Measurements from ENCODE around the gene TM4SF4. TPM values are rescaled to one million over a fixed set of nuclear protein-coding genes. Genes with fewer than 3 reads are reported as not detected.

Gene TM4SF4
- total RNA-seq, 2 experiments from 2014 or later = not detected

DNA sequence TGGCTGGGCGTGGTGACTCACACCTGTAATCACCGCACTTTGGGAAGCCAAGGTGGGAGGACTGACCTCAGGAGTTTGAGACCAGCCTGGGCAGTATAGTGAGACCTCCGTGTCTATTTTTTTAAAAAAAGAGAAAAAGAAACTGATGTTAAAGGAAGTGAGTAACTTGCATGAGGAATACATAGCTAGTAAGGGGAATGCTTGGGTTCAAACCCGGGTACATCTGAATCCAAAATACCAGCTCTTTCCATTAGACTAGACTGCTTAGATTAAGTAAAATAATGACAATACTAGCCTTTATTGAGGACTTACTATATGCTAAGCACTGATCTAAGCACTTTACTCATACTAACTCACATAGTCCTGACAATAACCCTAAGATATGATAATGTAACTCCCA is 22.4 kb downstream of the TM4SF4 start:
- ChIA-PET POLR2A (no interaction called here), CTCF (interaction anchor here (1.5 to 1.9 kb wide), 2 partner anchors 9 to 312 kb away, joined by 4 to 5 read pairs; no protein-coding TSS in a partner anchor)
- no peak overlapping the region for H3K27ac Mint-ChIP-seq
- no peaks in the 10 kb centered on the region for H3K9me3 Mint-ChIP-seq
- no peak for DNase-seq
- no peak overlapping the region for H3K4me3 Mint-ChIP-seq
- H3K27me3 Mint-ChIP-seq = peaks cover 22% of the 10 kb centered on the region
- no peaks in the 10 kb centered on the region for H3K4me1 Mint-ChIP-seq
- H3K36me3 Mint-ChIP-seq (ENCODE audit: low read depth) = no peaks in the 10 kb centered on the region

DNA sequence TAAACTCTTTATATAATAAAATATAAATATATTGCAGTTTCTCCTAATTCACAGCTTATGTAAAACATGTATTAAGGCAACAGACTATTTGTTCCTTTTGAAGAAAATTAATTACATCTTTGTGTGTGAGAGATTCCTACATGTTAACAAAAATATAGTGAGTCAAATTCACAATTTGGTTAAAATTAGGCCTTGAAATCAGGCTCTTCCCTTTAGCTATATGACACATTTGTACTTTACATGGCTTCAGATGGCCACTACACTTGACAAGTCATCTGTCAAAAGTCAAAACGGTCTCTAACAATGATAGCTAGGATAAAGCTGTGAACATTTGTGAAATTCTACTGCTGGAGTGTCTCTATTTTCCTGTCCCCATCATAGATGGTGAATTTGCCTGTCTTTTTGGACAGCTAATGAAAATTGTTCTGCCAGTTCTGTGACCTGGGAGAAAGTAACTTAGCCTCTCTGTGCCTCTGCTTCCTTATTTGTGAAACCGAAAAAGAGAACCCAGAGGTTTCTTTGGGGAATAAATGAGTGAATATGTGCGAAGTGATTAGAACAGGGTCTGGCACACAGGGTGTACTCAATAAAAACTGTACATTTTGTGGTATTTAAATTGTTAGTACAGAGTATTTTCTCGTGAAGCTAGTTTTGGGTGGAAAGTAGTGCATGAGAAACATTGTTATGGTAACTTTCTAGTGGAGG is 23.6 kb downstream of the TM4SF4 start:
- no peak overlapping the region for H3K4me3 Mint-ChIP-seq
- peaks cover 17% of the 10 kb centered on the region for H3K27me3 Mint-ChIP-seq
- no peaks in the 10 kb centered on the region for H3K36me3 Mint-ChIP-seq (ENCODE audit: low read depth)
- CTCF ChIA-PET = interaction anchor here (1.5 to 1.9 kb wide), 2 partner anchors 10 to 310 kb away, joined by 4 to 5 read pairs; no protein-coding TSS in a partner anchor
- no peaks in the 10 kb centered on the region for H3K4me1 Mint-ChIP-seq
- H3K27ac Mint-ChIP-seq = no peak overlapping the region
- H3K9me3 Mint-ChIP-seq = no peaks in the 10 kb centered on the region
- DNase-seq = no peak
- POLR2A ChIA-PET = no interaction called here

- no peaks in the 10 kb centered on the region for H3K36me3 Mint-ChIP-seq (ENCODE audit: low read depth)
- no peak for DNase-seq
- H3K9me3 Mint-ChIP-seq = no peaks in the 10 kb centered on the region
- no peak overlapping the region for H3K27ac Mint-ChIP-seq
- H3K4me3 Mint-ChIP-seq = no peak overlapping the region
- CTCF ChIA-PET = interaction anchor here (0.6 kb wide), 1 partner anchor 9 kb away, joined by 4 read pairs; no protein-coding TSS in a partner anchor
- peaks cover 18% of the 10 kb centered on the region for H3K27me3 Mint-ChIP-seq
- H3K4me1 Mint-ChIP-seq = no peaks in the 10 kb centered on the region
- POLR2A ChIA-PET = interaction anchor here (0.7 kb wide), 1 partner anchor 127 kb away, joined by 3 read pairs; no protein-coding TSS in a partner anchor
Observed at GRCh38 chr3:149501524-149501923, 27.0 kb downstream of the TM4SF4 start.

- Mint-ChIP-seq H3K9me3 (no peaks in the 10 kb centered on the region), H3K36me3 (ENCODE audit: low read depth) (no peaks in the 10 kb centered on the region), H3K27me3 (peaks cover 18% of the 10 kb centered on the region), H3K27ac (no peak overlapping the region), H3K4me1 (no peaks in the 10 kb centered on the region), H3K4me3 (no peak overlapping the region)
- ChIA-PET CTCF (no interaction called here), POLR2A (no interaction called here)
- DNase-seq = no peak
Observed at GRCh38 chr3:149502438-149502837, 27.9 kb downstream of the TM4SF4 start.

DNA sequence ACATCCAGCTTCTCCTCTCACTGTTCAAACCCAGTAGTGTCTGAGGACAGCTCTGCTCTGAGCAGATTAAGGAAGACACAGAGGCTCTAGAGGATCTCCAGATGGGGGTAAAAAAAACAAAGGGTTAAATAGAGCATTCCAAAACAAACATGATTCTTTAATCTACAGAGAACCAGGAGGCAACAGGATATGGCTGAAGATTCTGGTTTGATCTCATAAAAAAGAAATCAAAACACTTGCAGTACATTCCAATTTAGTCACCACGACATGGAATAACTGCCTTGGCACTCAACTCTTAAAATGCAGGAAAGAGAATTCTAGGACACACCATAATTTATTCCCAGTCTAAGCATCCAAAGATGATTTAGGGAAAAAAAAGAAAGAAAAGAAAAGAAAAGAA is 32.0 kb downstream of the TM4SF4 start:
- H3K27me3 Mint-ChIP-seq = peaks cover 16% of the 10 kb centered on the region
- H3K4me1 Mint-ChIP-seq = peaks cover 10% of the 10 kb centered on the region
- no peak overlapping the region for H3K27ac Mint-ChIP-seq
- ChIA-PET POLR2A (no interaction called here), CTCF (no interaction called here)
- H3K9me3 Mint-ChIP-seq = no peaks in the 10 kb centered on the region
- no peaks in the 10 kb centered on the region for H3K36me3 Mint-ChIP-seq (ENCODE audit: low read depth)
- no peak for DNase-seq
- H3K4me3 Mint-ChIP-seq = no peak overlapping the region

GRCh38 chr3:149506965-149507364 is 32.5 kb downstream of the TM4SF4 start:
- H3K4me3 Mint-ChIP-seq = no peak overlapping the region
- ChIA-PET POLR2A (no interaction called here), CTCF (no interaction called here)
- peaks cover 16% of the 10 kb centered on the region for H3K27me3 Mint-ChIP-seq
- no peak for DNase-seq
- H3K27ac Mint-ChIP-seq = no peak overlapping the region
- peaks cover 10% of the 10 kb centered on the region for H3K4me1 Mint-ChIP-seq
- H3K36me3 Mint-ChIP-seq (ENCODE audit: low read depth) = no peaks in the 10 kb centered on the region
- no peaks in the 10 kb centered on the region for H3K9me3 Mint-ChIP-seq

DNA sequence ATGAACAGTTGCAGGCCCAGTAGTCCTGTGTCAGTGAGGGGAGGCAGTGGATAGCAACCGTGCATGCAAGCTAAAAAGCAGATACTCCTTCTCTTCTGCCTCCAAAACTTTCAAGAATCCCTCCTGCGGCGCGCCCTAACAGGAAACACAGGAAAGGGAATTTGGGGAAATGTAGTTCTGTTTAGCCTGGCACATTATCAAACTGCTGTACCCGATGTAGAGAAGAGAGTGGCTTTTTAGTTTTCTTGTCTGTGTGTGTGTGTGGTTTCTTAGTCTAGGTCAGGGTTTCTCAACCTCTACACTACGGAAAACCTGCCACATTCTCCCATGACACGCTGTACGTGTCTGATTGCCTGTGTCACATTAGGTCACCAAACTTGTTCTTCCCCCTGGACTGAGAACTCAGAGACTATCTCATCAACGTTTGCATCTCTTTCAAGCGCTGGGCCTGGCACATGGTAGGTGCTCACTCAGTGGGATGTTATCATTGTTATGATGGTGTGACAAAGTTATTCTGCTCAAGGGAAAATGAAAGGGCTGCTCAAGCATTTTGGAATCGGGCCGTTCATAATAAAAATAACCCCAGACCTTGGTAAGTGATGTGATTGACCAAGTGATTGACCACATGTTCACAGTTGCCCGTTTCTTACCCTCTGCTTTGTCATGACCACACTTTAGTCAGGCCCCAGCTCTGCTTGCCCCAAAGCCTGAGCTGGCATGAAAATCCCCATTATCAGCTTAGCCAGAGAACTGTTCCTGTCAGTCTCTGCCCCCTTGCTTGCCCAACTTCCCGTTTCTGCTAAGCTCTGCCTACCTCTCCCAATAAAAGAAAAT is 33.2 kb downstream of the TM4SF4 start:
- peak; percentile 21 for DNase-seq
- H3K36me3 Mint-ChIP-seq (ENCODE audit: low read depth) = no peaks in the 10 kb centered on the region
- peaks cover 14% of the 10 kb centered on the region for H3K4me1 Mint-ChIP-seq
- no peaks in the 10 kb centered on the region for H3K9me3 Mint-ChIP-seq
- ChIA-PET CTCF (no interaction called here), POLR2A (no interaction called here)
- H3K4me3 Mint-ChIP-seq = no peak overlapping the region
- peak overlapping the region; percentile 6 for H3K27ac Mint-ChIP-seq
- peaks cover 16% of the 10 kb centered on the region for H3K27me3 Mint-ChIP-seq

DNA sequence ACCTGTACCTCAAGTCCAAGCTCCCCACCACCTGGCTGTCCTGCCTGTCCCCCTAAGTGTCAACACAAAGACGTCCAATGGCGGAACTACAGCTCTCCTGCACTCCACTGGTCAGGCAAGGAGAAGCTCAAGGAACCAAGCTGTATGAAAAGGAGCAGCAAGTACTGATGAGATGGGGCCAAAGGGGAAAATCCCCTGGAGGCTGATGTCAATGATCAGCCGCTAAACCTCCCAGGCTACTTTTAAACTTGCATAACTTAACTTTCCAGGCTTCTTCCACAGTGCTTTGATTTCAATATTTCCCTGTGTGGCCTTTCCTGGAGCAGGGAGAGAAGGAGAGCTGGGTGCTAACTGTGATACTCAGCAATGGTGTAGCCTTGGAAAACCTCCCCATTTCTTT is 35.0 kb downstream of the TM4SF4 start:
- Mint-ChIP-seq H3K36me3 (ENCODE audit: low read depth) (no peaks in the 10 kb centered on the region), H3K4me1 (peaks cover 14% of the 10 kb centered on the region), H3K9me3 (no peaks in the 10 kb centered on the region), H3K27me3 (peaks cover 10% of the 10 kb centered on the region), H3K4me3 (no peak overlapping the region), H3K27ac (no peak overlapping the region)
- DNase-seq = no peak
- POLR2A ChIA-PET = no interaction called here
- CTCF ChIA-PET = no interaction called here

GRCh38 chr3:149510480-149510879 is 36.0 kb downstream of the TM4SF4 start:
- Mint-ChIP-seq H3K4me1 (peaks cover 14% of the 10 kb centered on the region), H3K27me3 (peaks cover 8% of the 10 kb centered on the region), H3K9me3 (no peaks in the 10 kb centered on the region), H3K36me3 (ENCODE audit: low read depth) (no peaks in the 10 kb centered on the region), H3K27ac (no peak overlapping the region), H3K4me3 (no peak overlapping the region)
- DNase-seq = no peak
- POLR2A ChIA-PET = no interaction called here
- CTCF ChIA-PET = interaction anchor here (0.9 kb wide), 1 partner anchor 9 kb away, joined by 4 read pairs; no protein-coding TSS in a partner anchor

GRCh38 chr3:149511040-149511626 is 36.6 kb downstream of the TM4SF4 start:
- Mint-ChIP-seq H3K4me3 (no peak overlapping the region), H3K27ac (no peak overlapping the region), H3K27me3 (peaks cover 8% of the 10 kb centered on the region), H3K4me1 (peaks cover 14% of the 10 kb centered on the region), H3K9me3 (no peaks in the 10 kb centered on the region), H3K36me3 (ENCODE audit: low read depth) (no peaks in the 10 kb centered on the region)
- ChIA-PET POLR2A (no interaction called here), CTCF (interaction anchor here (0.9 kb wide), 2 partner anchors 10 to 260 kb away, joined by 3 to 4 read pairs; no protein-coding TSS in a partner anchor)
- DNase-seq = no peak

DNA sequence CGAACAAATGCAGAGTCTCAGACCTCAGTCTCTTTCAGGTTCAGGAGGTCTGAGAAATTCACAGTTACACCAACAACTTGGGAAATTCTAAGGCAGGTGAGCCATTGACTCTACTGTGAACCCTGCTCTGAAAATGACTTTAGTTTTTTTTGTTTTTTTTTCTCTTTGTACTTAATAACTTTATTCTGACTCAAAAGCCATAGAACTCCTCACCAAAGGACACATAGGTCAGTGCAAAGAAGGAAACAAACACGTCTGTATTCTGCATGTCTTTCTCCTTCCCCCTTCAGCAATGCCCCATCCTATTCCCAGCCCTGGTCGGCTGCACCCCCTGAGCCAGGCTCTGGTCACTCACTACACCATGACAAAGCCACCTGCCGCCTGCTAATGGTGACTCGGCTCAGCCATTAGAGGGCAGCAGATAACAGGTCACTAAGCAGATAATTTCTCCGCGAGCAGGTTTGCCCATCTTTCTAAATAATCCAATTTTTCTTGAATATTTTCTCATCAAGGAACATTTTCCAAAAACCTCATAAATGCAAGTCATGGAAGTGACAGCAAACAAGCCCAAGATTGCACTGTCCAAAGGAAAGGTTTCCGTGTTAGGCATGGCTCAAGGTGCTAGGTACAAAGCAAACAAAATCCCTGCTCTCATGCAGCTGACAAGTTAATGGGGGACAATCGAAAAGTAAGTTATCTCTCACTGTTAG is 37.7 kb downstream of the TM4SF4 start:
- DNase-seq = peak; percentile 37

GRCh38 chr3:149514471-149514870 is 40.0 kb downstream of the TM4SF4 start:
- no peaks in the 10 kb centered on the region for H3K9me3 Mint-ChIP-seq
- peaks cover 12% of the 10 kb centered on the region for H3K27me3 Mint-ChIP-seq
- CTCF ChIA-PET = interaction anchor here (0.6 to 2.5 kb wide), 6 partner anchors 13 to 294 kb away, joined by 3 to 10 read pairs (median 3); partner anchors contain the start of gene COMMD2
- H3K4me1 Mint-ChIP-seq = peaks cover 4% of the 10 kb centered on the region
- no peak overlapping the region for H3K4me3 Mint-ChIP-seq
- no peak for DNase-seq
- no peak overlapping the region for H3K27ac Mint-ChIP-seq
- POLR2A ChIA-PET = no interaction called here
- H3K36me3 Mint-ChIP-seq (ENCODE audit: low read depth) = no peaks in the 10 kb centered on the region

More for the DNA sequence above, 37.7 kb downstream of the TM4SF4 start:
- Mint-ChIP-seq H3K9me3 (no peaks in the 10 kb centered on the region), H3K4me3 (no peak overlapping the region), H3K36me3 (ENCODE audit: low read depth) (no peaks in the 10 kb centered on the region), H3K27ac (no peak overlapping the region), H3K27me3 (peaks cover 8% of the 10 kb centered on the region), H3K4me1 (peaks cover 14% of the 10 kb centered on the region)
- CTCF ChIA-PET = interaction anchor here (0.7 to 2.5 kb wide), 6 partner anchors 12 to 296 kb away, joined by 3 to 8 read pairs (median 4); partner anchors contain the start of gene COMMD2
- POLR2A ChIA-PET = no interaction called here

- Mint-ChIP-seq H3K4me1 (peaks cover 4% of the 10 kb centered on the region), H3K27me3 (peaks cover 12% of the 10 kb centered on the region), H3K4me3 (no peak overlapping the region), H3K9me3 (no peaks in the 10 kb centered on the region), H3K36me3 (ENCODE audit: low read depth) (no peaks in the 10 kb centered on the region), H3K27ac (no peak overlapping the region)
- DNase-seq = no peak
- CTCF ChIA-PET = no interaction called here
- POLR2A ChIA-PET = no interaction called here
Observed at GRCh38 chr3:149515249-149515648, 40.8 kb downstream of the TM4SF4 start.
